GM12801 (cell line): Measurements from ENCODE around the gene GPD1L.

Experiments used
- TF ChIP-seq, protein P1 (sequence below): IDR thresholded peaks from one replicate; pipeline ENCODE4 v1.5.1; 2011; ENCODE audit warnings: control low read depth; ENCODE audit not compliant: insufficient read length; ENCODE audit errors: extremely low read depth

GPD1L gene

DNA sequence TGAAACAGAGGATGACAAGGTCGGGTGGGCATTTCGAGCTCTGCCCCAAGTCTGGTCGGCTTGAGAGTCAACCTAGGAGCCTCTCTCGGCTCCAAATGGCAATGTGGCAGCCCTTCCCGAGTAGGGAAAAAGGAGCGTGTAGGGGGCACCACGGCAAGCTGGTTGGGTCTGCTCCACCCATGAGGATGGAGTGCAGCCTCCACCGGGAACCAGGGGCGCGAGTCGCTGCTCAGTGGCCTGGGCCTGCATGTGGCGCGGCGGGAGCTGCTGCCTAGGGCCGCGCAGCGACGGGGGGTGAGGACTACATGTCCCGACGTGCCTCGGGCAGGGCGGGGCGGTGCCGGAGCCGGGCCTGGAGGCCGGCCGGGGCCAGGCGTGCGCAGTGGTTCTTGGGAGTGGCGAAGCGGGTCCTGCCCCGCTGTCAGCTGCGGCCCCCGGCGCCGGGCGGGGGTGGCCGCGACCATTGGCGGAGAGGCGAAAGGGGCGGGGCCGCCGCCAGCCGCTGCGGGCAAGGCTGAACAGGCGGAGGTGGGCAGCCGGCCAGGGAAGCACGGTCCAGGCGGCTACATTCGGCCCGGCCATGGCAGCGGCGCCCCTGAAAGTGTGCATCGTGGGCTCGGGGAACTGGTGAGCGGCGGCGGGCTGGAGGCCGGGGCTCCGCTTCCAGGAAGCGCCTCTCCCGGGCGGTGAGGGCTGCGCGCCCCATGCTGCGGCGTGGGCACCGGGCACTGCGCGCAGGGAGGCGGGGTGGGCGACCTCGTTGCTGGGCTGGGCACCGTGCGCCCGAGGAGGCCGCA, at the start of gene GPD1L:
TSS of gene GPD1L (plus strand) at position 489 of the 797 bp plus-strand sequence. CDS start at position 581, 92 bp downstream.
- TF ChIP-seq, protein P1, sequence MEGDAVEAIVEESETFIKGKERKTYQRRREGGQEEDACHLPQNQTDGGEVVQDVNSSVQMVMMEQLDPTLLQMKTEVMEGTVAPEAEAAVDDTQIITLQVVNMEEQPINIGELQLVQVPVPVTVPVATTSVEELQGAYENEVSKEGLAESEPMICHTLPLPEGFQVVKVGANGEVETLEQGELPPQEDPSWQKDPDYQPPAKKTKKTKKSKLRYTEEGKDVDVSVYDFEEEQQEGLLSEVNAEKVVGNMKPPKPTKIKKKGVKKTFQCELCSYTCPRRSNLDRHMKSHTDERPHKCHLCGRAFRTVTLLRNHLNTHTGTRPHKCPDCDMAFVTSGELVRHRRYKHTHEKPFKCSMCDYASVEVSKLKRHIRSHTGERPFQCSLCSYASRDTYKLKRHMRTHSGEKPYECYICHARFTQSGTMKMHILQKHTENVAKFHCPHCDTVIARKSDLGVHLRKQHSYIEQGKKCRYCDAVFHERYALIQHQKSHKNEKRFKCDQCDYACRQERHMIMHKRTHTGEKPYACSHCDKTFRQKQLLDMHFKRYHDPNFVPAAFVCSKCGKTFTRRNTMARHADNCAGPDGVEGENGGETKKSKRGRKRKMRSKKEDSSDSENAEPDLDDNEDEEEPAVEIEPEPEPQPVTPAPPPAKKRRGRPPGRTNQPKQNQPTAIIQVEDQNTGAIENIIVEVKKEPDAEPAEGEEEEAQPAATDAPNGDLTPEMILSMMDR = no peak

DNA sequence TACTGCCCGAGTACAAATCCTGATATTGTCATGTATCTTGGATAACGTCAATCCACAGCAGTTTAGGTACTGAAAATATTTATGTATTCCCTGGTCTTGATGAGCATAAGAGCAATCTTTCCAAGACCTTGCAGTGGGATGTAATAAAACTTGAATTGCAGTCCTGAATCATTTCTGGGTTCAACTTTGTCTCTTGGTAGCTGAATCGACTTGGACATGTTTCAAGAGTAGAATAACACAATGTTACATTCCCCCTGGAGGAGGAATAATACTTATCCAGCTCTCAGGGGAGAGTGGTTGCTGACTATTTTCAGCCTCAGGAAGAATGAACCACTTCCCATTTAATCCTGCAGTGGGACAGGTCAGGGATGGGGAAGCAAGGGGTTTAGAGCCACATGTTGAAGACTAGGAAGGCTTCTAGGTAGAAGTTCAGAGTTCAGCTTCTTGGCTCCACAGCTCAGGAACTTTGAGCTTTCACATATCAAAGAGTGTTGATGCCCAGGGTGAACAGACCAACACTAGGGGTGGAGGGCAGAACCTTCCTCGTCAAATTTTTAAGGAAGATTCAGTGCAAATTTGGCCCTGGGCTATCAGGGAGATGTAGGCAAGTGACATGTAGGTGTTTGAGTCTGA, 43.4 kb upstream of the GPD1L start:
- TF ChIP-seq, protein P1 = no peak

DNA sequence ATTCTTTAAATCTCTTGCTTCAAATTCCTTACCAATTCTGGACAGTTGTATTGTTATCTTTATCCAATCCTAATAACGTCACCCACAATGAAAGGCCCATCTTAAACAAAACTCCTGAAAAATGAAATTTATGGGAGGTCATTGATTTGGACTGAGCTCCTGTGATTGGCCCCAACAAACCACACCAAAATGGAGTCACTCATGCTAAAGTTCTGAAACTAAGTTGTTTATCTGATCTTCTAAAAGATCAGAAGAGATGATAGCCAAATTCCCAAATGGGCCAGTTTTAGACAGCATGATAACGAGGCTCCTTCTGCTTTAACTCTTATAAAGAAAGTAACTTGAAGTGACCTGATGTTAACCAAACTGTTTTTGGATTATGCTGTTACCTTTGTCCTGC, 39.7 kb upstream of the GPD1L start:
- TF ChIP-seq, protein P1 = no peak

DNA sequence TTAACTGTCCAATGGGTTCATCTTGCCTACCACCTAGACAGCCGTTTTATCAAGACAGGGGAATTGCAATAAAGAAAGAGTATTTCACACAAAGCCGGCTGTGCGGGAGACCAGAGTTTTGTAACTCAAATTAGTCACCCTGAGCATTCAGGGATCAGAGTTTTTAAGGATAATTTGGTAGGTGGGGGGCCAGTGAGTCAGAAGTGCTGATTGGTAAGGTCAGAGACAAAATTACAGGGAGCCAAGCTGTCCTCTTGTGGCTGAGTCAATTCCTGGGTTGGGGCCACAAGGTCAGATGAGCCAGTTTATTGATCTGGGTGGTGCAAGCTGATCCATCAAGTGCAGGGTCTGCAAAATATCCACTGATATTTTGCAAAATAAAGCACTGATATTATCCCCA, 29.9 kb upstream of the GPD1L start:
- TF ChIP-seq, protein P1 = no peak

DNA sequence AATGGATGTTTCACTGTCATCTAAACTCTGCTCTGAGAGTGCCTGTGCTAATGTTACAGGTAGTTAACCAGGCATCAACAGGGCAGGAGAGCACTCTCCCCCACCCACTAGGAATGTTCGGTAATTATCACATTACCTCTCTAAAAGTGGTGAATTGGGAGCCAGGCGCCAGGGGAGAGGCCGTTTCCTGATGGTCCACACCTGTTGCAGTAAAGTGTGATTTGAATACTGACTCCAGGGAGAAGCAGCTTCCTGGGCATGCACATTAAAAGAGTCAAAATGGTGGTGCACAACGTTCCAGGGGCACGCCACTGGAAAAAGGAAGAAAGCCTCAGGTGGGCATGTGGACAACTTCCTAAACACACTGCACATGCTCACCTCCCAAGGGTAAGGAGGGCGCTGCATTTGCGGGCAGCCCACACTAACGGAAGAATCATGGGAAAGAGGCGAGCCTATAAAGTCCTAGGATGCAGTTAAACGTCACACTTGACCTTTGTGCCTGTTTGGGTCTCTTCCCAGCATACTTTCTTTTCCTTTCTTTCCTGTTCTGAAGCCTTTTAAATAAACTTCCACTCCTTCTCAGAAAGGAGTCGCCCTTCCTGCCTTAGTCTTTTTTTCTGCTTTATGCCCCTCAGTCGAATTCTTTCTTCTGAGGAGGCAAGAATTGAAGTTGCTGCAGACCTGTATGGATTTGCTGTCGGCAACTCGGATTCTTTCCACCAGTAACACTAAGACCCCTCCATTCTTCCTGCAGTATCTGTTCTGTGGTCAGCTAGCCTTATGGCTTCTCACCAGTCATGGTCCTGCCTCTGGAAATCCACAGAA, 28.9 kb upstream of the GPD1L start:
- TF ChIP-seq, protein P1 = no peak

DNA sequence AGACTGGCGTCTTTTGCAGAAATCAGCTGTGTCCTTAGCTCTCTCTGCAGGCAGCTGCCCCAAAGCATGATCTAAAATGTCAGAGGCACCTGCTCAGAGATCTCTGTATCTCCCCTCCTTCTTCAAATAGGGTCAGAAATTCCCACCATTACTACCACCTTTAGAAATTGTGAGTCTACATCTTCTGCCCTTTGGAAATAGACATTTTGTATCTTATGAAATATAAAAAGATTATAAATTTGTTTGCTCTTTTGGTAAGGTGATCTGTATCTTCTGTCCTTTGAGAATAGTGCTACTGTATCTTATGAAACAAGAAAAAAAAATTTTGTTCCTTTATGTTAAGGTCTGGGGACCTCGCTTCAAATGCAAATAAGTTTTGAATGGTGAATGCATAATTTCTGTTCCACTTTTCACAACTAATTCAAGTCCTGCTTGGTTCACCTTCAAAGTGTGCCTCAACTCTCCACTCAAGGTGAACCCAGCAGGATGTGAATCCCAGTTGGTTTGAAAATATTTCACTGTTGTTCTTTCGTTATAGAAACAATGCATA, 28.3 kb upstream of the GPD1L start:
- TF ChIP-seq, protein P1 = no peak

DNA sequence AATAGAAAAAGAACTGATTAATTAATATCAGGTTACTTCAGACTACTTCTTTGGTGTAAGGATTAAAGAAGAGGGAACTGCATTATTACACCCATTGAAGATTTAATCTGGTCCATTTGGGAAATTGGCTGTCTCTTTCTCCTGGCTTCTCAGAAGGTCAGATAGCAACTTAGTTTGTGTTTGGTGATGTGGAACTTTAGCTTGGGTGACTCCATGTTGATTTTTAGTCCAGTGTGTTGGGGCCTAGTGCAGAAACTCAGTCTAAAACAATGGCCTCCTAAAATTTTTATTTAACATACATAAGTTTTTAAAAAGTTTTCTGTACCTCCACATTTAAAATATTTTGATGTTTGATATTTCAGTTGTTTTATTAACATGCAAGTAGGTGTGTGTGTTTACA, 27.6 kb upstream of the GPD1L start:
- TF ChIP-seq, protein P1 = no peak
